PC-9 (cell line): ENCODE measurements around the gene PFDN4.

ENCODE experiments used
- EZH2 ChIP-seq: fragments of 200-600 bp; sonication (generic); IDR thresholded peaks from 2 replicates; pipeline ENCODE4 v1.8.0; 2017; ENCODE audit warnings: antibody characterized with exemption, low read depth
- TF ChIP-seq, protein P1 (sequence below): fragments of 200-600 bp; sonication (generic); conservative IDR thresholded peaks from 2 replicates; pipeline ENCODE4 v1.6.1; 2017; ENCODE audit warnings: mixed run types, antibody characterized with exemption, mild to moderate bottlenecking, moderate library complexity

DNA sequence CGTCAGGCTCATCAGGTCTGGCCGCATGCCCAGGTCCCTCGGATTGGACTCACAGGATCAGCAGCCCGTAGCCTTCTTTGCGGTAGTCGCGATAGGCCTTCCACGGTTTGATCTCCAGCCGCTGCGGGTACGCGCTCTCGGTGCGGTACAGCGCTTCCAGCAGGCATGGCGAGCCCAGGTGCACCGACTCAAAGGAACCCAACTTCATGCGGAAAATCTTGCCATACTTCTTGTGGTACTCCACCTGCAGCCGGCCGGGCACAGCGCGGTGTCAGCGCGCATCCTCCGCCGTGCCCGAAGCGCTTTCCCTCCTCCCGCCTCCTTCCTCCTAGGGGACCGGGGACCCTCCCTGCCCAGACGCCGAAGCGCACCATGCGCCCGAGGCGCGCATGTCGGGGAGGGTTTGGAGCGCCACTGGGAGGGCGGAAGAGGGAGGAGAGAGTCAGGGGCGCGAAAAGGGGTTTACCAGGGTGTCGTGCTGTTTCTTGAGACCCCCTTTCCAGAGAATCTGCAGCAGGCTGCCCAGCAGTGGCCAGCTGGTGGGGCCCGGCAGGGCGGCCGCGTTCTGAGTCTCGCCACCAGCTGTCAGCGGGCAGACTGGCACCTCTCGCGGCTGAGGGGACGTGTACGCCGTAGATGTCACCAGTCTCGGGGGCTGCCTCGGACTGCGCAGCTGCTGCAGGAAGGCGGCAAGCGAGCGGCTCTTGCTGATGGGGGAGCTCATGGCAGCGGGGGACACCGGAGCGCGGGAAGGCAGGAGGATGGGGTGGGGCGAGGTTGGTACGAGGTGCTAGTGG lies 34.8 kb upstream of the PFDN4 start:
- TF ChIP-seq, protein P1, sequence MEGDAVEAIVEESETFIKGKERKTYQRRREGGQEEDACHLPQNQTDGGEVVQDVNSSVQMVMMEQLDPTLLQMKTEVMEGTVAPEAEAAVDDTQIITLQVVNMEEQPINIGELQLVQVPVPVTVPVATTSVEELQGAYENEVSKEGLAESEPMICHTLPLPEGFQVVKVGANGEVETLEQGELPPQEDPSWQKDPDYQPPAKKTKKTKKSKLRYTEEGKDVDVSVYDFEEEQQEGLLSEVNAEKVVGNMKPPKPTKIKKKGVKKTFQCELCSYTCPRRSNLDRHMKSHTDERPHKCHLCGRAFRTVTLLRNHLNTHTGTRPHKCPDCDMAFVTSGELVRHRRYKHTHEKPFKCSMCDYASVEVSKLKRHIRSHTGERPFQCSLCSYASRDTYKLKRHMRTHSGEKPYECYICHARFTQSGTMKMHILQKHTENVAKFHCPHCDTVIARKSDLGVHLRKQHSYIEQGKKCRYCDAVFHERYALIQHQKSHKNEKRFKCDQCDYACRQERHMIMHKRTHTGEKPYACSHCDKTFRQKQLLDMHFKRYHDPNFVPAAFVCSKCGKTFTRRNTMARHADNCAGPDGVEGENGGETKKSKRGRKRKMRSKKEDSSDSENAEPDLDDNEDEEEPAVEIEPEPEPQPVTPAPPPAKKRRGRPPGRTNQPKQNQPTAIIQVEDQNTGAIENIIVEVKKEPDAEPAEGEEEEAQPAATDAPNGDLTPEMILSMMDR: no peak
- TF ChIP-seq EZH2: no peak
